Spleen (tissue), 11 donors: ENCODE measurements around the gene NUP210L. TPM values are rescaled to one million over a fixed set of nuclear protein-coding genes. Genes with fewer than 3 reads are reported as not detected.

Source experiments
- DNase-seq: peaks from one replicate; pipeline ENCODE4 v3.0.0-alpha.2; 2020
- H3K27ac ChIP-seq, 8 donors: fragments of 200-600 bp; sonication (generic) in 7 of 8; 1 replicate in 4 of 8; 2 replicates in 4 of 8; pipeline versions ENCODE4 v1.5.0 to v1.8.0; 2016 to 2021; ENCODE audit warnings: inconsistent platforms in 4 of 8, mild to moderate bottlenecking in 4 of 8, moderate library complexity in 1 of 8
- H3K27me3 ChIP-seq, 7 donors: fragments of 200-600 bp; sonication (generic) in 6 of 7; replicated peaks in 1 of 7; 1 replicate in 4 of 7; 2 replicates in 3 of 7; pipeline versions ENCODE4 v1.5.0 to v1.8.0; 2016 to 2021; ENCODE audit warnings: inconsistent platforms in 3 of 7, mild to moderate bottlenecking in 1 of 7
- H3K36me3 ChIP-seq, 6 donors: fragments of 200-600 bp; sonication (generic) in 5 of 6; 1 replicate in 4 of 6; 2 replicates in 2 of 6; pipeline versions ENCODE4 v1.5.0 to v1.8.0; 2016 to 2021; ENCODE audit warnings: inconsistent platforms in 2 of 6
- H3K4me1 ChIP-seq, 6 donors: fragments of 200-600 bp; sonication (generic) in 5 of 6; 1 replicate in 3 of 6; 2 replicates in 3 of 6; pipeline versions ENCODE4 v1.5.0 to v1.8.0; 2016 to 2021; ENCODE audit warnings: inconsistent platforms in 3 of 6
- H3K4me3 ChIP-seq, 8 donors: fragments of 200-600 bp; sonication (generic) in 7 of 8; 1 replicate in 4 of 8; 2 replicates in 4 of 8; pipeline versions ENCODE4 v1.5.0 to v1.8.0; 2016 to 2021; ENCODE audit warnings: inconsistent platforms in 4 of 8, mild to moderate bottlenecking in 4 of 8, moderate library complexity in 2 of 8
- H3K9me3 ChIP-seq, 8 donors: fragments of 200-600 bp; sonication (generic) in 7 of 8; 1 replicate in 4 of 8; 2 replicates in 4 of 8; pipeline versions ENCODE4 v1.5.0 to v1.8.0; 2016 to 2021; ENCODE audit warnings: inconsistent platforms in 4 of 8
- POLR2A ChIP-seq, 3 donors: fragments of 450-650 bp; IDR thresholded peaks; one replicate each; pipeline ENCODE4 v1.5.1; 2017; ENCODE audit warnings: antibody characterized with exemption in 3 of 3, mild to moderate bottlenecking in 1 of 3
- POLR2AphosphoS5 ChIP-seq, 3 donors: sonication (generic); formaldehyde crosslinking; IDR thresholded peaks; one replicate each; pipeline ENCODE4 v1.5.1; 2017; ENCODE audit warnings: antibody characterized with exemption in 3 of 3
- WGBS, 5 donors: extraction: QIAGEN DNeasy Blood & Tissue Kit in 3 of 5; methylation state at CpG; one replicate each; pipeline versions ENCODE4 v1.1.5 to v1.1.7; 2013 to 2018; 5-methylcytosine and 5-hydroxymethylcytosine counted together
- intact Hi-C: fragments of 100-400 bp; cut with DNase I; formaldehyde crosslinking; loops from one replicate; pipeline ENCODE4 v1.15.0; 2023; ENCODE audit warnings: low total_unique reads
- polyA plus RNA-seq, 3 donors: library from polyadenylated mRNA; stranded (reverse); fragments of 200-250 nt; gene quantifications; one replicate each; pipeline ENCODE4 v1.2.1, GENCODE V29; 2013
- total RNA-seq, 7 donors: library from RNA; depleted of rRNA in 3 of 7; stranded (reverse); fragments of >200 nt in 3 of 7; fragmentation: NEBNext Ultra II Directional in 4 of 7; extraction: Animal tissue kit (Norgen Biotek cat#: 25700) in 4 of 7; gene quantifications; one replicate each; pipeline versions ENCODE4 v1.1.0 to v1.2.1, GENCODE V29; 2016 to 2021
- TF ChIP-seq, protein P1 (sequence below), 11 experiments: fragments of 200-600 bp in 7 of 11; fragments of 450-650 bp in 4 of 11; sonication (generic) in 4 of 11; IDR thresholded peaks in 8 of 11; conservative IDR thresholded peaks in 3 of 11; 1 replicate in 7 of 11; 2 replicates in 4 of 11; pipeline versions ENCODE4 v1.4.0 to v1.8.0; 2016 to 2021; ENCODE audit warnings: antibody characterized with exemption in 11 of 11, inconsistent platforms in 4 of 11, mild to moderate bottlenecking in 1 of 11
- donor health status: healthy with polysubstance abuse.
- donor health status: DM: no; HTN: no; CAD: no; lungs with moderate emphysema.
- donor health status: DM: no; HTN: no; CAD: no.
- donor health status: Bipolar disorder and iron deficiency.
- donor health status: healthy.
- donor health status: DM: no; HTN: no; CAD: no.
- donor health status: DM: yes; HTN: yes; CAD: no.

The NUP210L gene
- total and polyA plus RNA-seq, 10 donors: 0.02 to 0.34 (median 0.09) TPM; not detected in 4

DNA sequence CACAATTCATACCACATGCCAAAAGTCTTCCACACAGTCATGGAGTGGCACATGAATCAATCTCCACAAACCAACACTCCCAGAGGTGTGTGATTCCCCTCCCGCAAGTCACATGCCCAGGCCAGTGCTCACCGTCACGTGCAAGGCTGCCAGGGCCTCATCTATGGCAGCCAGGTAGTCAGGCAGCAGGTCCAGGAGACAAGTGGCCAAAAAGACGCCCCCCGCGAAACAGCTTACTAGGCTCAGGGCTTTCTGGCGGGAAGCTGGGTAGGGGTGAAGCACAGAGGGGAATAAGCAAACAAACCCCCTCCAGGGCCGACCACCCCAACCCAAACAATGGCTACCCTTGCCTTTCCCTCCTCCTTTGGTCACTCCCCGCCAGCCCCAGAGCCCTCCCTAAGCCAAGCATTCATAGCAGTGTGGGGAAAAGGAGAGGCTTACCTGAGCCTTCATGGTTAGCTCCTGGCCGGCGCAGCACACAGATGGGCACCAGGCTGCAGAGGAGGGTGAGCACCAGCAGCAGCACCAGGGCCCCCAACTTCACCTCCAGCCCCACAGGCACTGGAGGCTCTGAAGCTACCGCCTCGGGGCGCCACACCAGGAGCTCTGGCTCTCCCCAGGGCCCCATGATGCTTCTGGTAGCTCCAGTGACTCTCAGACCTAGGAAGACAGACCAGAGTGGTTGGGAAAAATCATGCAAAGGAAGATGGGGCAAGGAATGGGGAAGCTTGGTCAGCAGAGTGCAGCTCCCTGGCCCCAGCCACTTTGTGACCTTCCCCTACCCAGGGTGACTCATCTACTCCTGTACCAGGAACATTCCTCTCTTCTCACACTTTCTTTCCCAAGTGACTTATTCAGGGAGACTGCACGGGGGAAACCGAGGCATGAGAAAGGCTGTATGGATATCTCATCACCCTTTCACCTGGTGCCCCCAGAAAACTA is 192.5 kb downstream of the NUP210L start:
- Histone ChIP-seq H3K27ac (peak overlapping the region; percentile 94 to 99 (median 97)), H3K4me3 (peak overlapping the region; percentile 65 to 86 (median 76)), H3K36me3 (peaks cover 0 to 32% (median 17%) of the 10 kb centered on the region in 6 donors), H3K4me1 (peaks cover 40 to 85% (median 73%) of the 10 kb centered on the region in 6 donors), H3K27me3 (no peaks in the 10 kb centered on the region), H3K9me3 (no peaks in the 10 kb centered on the region)
- TF ChIP-seq, protein P1, sequence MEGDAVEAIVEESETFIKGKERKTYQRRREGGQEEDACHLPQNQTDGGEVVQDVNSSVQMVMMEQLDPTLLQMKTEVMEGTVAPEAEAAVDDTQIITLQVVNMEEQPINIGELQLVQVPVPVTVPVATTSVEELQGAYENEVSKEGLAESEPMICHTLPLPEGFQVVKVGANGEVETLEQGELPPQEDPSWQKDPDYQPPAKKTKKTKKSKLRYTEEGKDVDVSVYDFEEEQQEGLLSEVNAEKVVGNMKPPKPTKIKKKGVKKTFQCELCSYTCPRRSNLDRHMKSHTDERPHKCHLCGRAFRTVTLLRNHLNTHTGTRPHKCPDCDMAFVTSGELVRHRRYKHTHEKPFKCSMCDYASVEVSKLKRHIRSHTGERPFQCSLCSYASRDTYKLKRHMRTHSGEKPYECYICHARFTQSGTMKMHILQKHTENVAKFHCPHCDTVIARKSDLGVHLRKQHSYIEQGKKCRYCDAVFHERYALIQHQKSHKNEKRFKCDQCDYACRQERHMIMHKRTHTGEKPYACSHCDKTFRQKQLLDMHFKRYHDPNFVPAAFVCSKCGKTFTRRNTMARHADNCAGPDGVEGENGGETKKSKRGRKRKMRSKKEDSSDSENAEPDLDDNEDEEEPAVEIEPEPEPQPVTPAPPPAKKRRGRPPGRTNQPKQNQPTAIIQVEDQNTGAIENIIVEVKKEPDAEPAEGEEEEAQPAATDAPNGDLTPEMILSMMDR (IDR thresholded peaks at IDR 0.05 in 8 of 11, conservative IDR thresholded peaks at IDR 0.05 in 3 of 11): no peak
- intact Hi-C loops: no loop called here
- WGBS, 5 donors: 49 to 64% (median 58%) methylated on average over 15 to 16 of the region's 16 CpGs
- DNase-seq: peak; percentile 83

DNA sequence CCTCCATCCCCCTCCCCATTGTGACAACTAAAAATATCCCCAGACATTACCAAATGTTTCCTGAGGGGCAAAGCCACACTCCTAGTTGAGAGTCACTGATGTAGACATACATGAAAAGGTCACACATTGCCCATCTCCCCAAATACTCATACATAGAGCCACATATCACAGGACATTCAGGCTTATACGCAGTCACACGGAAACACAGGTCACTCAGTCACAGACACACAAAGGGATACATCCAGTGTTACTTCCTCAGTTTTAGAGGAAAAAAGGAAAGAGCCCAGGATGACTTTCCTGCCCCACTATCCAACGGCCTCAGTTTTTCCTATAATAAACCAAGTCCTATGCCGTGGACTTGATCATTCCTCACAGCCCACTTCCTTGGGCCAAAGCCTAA is 193.5 kb downstream of the NUP210L start:
- TF ChIP-seq POLR2A (IDR thresholded peaks at IDR 0.05): no peak
- no peak for TF ChIP-seq POLR2AphosphoS5 (IDR thresholded peaks at IDR 0.05)
- TF ChIP-seq, protein P1 (IDR thresholded peaks at IDR 0.05 in 8 of 11, conservative IDR thresholded peaks at IDR 0.05 in 3 of 11): no peak
- Histone ChIP-seq H3K36me3 (peaks cover 0 to 32% (median 17%) of the 10 kb centered on the region in 6 donors), H3K27ac (peak overlapping the region in 6 of 8 donors; percentile 97 to 99 (median 98)), H3K4me3 (peak overlapping the region in 4 of 8 donors; percentile 68 to 80 (median 73)), H3K9me3 (no peaks in the 10 kb centered on the region), H3K27me3 (no peaks in the 10 kb centered on the region), H3K4me1 (peaks cover 47 to 88% (median 77%) of the 10 kb centered on the region in 6 donors)
- WGBS, 5 donors: 74 to 85% (median 75%) methylated on average over 4 of the region's 4 CpGs
- peak; percentile 28 for DNase-seq
- intact Hi-C loops: no loop called here

DNA sequence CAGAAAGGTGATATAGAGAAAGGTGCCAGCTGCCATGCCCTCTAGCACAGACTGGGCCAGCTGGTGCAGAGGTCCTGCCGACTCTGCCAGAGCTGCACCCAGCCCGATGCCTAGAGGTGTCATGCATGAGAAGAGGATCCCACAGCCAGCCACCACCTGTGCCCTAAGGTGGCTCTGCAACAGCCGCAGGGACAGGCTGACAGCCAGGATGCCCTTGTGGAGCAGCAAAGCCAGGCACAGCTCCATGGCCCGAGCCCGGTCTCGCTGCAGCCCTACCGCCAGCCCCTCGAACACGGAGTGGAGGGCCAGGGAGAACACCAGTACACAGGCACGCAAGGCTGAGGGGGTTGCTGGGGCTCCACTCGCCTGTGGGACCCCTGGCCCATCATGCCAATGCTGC is 194.7 kb downstream of the NUP210L start:
- DNase-seq: peak; percentile 83
- WGBS, 5 donors: 95 to 99% (median 97%) methylated on average over 8 to 11 of the region's 11 CpGs
- Histone ChIP-seq H3K36me3 (peaks cover 0 to 33% (median 17%) of the 10 kb centered on the region in 6 donors), H3K4me1 (peaks cover 46 to 88% (median 77%) of the 10 kb centered on the region in 6 donors), H3K27me3 (no peaks in the 10 kb centered on the region), H3K9me3 (no peaks in the 10 kb centered on the region), H3K4me3 (no peak overlapping the region), H3K27ac (peak overlapping the region in 5 of 8 donors; percentile 97 to 99 (median 98))
- TF ChIP-seq POLR2AphosphoS5 (IDR thresholded peaks at IDR 0.05) (peak in 1 of 3 donors; percentile 16), POLR2A (IDR thresholded peaks at IDR 0.05) (no peak)
- TF ChIP-seq, protein P1 (IDR thresholded peaks at IDR 0.05 in 8 of 11, conservative IDR thresholded peaks at IDR 0.05 in 3 of 11): no peak
- intact Hi-C loops: no loop called here

GRCh38 chr1:153959454-153959853 is 195.4 kb downstream of the NUP210L start:
- 72 to 94% (median 89%) methylated on average over 3 of the region's 3 CpGs for WGBS, 5 donors
- Histone ChIP-seq H3K36me3 (peaks cover 0 to 40% (median 21%) of the 10 kb centered on the region in 6 donors), H3K4me3 (peak overlapping the region in 2 of 8 donors; percentile 84 to 90), H3K9me3 (no peaks in the 10 kb centered on the region), H3K27me3 (no peaks in the 10 kb centered on the region), H3K27ac (peak overlapping the region in 6 of 8 donors; percentile 97 to 99 (median 98)), H3K4me1 (peaks cover 48 to 88% (median 77%) of the 10 kb centered on the region in 6 donors)
- DNase-seq: peak; percentile 69
- intact Hi-C loops: no loop called here
- TF ChIP-seq, protein P1 (IDR thresholded peaks at IDR 0.05 in 8 of 11, conservative IDR thresholded peaks at IDR 0.05 in 3 of 11): no peak
- no peak for TF ChIP-seq POLR2AphosphoS5 (IDR thresholded peaks at IDR 0.05)
- no peak for TF ChIP-seq POLR2A (IDR thresholded peaks at IDR 0.05)
